GM21528 (cell line): ENCODE results near the gene PRMT1.

ENCODE experiments used
- ATAC-seq: cut with Tn5 transposase; IDR thresholded peaks from one replicate; pipeline ENCODE4 v1.9.1; 2021; ENCODE audit warnings: mild to moderate bottlenecking, moderate library complexity; ENCODE audit not compliant: unreplicated experiment, low FRiP score

The PRMT1 gene

GRCh38 chr19:49651029-49651819, 25.8 kb upstream of the PRMT1 start:
- ATAC-seq, result no peak

DNA sequence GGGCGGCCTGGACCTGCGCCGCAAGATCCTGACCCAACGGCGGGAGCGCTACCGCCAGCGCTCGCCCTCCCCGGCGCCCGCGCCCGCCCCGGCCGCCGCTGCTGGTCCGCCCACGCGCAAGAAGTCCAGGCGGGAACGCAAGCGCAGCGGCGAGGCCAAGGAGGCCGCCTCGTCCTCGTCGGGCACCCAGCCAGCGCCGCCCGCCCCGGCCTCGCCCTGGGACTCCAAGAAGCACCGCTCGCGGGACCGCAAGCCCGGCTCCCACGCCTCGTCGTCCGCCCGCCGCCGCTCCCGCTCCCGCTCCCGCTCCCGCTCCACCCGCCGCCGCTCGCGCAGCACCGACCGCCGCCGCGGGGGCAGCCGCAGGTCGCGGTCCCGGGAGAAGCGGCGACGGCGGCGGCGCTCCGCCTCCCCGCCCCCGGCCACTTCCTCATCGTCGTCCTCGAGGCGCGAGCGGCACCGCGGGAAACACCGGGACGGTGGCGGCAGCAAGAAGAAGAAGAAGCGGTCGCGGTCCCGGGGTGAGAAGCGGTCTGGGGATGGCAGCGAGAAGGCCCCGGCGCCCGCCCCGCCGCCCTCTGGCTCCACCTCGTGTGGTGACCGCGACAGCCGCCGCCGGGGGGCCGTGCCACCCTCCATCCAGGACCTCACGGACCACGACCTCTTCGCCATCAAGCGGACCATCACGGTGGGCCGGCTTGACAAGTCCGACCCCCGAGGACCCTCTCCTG, 25.1 kb upstream of the PRMT1 start:
- ATAC-seq, result no peak

DNA sequence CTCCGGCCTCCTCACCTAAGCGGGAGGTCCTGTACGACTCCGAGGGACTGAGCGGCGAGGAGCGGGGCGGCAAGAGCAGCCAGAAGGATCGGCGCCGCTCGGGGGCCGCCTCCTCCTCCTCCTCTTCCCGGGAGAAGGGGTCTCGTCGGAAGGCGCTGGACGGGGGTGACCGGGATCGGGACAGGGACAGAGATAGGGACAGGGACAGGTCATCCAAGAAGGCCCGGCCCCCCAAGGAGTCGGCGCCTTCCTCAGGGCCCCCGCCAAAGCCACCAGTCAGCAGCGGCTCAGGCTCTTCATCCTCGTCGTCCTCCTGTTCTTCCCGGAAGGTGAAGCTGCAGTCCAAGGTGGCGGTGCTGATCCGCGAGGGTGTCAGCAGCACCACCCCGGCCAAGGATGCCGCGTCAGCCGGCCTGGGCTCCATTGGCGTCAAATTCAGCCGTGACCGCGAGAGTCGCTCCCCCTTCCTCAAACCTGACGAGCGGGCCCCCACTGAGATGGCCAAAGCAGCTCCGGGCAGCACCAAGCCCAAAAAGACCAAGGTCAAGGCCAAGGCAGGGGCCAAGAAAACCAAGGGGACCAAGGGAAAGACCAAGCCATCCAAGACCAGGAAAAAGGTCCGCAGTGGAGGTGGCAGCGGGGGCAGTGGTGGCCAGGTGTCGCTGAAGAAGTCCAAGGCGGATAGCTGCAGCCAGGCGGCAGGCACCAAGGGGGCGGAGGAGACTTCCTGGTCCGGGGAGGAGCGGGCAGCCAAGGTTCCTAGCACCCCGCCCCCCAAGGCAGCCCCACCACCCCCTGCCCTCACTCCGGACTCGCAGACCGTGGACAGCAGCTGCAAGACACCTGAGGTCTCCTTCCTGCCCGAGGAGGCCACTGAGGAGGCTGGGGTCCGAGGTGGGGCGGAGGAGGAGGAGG, 24.3 kb upstream of the PRMT1 start:
- no peak for ATAC-seq

DNA sequence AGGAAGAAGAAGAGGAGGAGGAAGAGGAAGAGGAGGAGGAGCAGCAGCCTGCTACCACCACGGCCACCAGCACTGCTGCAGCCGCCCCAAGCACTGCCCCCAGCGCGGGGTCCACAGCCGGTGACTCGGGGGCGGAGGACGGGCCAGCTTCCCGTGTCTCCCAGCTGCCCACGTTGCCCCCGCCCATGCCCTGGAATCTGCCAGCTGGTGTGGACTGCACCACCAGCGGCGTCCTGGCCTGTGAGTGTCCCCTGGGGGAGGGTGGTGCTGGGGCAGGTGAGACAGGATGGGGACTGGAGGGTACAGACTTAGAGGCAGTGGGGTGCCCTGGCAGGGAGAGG, 23.6 kb upstream of the PRMT1 start:
- no peak for ATAC-seq

DNA sequence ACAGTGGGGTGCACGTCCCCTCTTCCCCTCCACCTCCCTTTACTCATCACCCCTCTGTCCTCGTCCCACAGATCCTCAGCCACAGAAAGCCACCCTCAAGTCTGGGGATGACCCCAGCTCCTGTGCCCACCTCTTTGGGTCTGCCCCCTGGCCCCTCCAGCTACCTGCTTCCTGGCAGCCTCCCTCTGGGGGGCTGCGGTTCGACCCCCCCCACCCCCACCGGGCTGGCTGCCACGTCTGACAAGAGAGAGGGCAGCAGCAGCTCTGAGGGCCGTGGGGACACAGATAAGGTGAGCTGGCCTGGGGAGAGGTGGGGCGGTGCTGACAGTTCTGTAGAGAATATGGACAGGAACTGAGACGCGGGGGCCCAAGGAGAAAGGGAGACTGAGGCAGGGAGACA, 22.5 kb upstream of the PRMT1 start:
- ATAC-seq, result no peak

- no peak for ATAC-seq
Observed at GRCh38 chr19:49655570-49656455, 21.3 kb upstream of the PRMT1 start.

- no peak for ATAC-seq
Observed at GRCh38 chr19:49656456-49657109, 20.5 kb upstream of the PRMT1 start.

- no peak for ATAC-seq
Observed at GRCh38 chr19:49657493-49658138, 19.5 kb upstream of the PRMT1 start.

GRCh38 chr19:49658139-49658517, 18.9 kb upstream of the PRMT1 start:
- ATAC-seq, result no peak

DNA sequence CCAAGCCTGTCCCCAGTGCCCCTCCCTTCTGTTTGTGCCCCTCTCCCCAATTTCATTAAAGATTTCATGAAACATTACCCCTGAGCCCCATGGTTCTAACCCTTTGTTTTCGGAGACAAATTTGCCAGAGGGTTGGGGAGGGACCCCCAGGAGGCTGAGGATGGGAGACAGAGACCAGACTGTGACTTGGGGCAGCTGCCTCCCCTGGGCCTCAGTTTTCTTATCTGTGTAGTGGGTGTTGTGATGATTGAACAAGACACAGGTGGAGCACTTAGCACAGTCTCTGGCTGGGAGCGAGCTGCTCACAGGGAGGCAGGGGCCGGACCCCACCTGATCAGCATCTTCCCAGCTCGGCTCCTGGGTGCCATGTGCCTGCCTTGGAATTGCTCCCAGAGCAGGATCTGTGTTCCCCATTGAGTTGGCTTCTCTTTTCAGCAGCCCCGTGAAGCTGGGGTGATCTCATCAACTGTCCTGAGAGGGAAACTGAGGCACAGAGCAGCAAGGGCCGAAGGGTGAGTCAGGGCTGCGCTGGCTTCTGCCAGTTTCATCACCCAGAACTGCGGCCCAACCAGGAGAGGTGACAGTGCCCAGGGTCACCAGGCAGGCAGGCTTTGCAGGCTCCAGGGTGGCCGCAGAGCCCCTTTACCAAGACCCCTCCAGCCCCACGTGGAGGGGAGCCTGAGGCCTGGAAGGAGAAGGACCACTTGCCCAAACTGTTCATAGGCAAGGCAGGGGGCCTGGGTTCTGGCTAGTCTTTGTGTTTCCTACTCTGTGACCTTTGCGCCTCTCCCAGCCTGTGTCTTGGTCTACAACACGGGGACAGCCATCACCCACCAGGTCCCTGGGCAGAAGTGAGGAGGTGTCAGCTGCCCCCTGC, 18.3 kb upstream of the PRMT1 start:
- no peak for ATAC-seq

GRCh38 chr19:49660338-49660961, 16.6 kb upstream of the PRMT1 start:
- ATAC-seq, result no peak

DNA sequence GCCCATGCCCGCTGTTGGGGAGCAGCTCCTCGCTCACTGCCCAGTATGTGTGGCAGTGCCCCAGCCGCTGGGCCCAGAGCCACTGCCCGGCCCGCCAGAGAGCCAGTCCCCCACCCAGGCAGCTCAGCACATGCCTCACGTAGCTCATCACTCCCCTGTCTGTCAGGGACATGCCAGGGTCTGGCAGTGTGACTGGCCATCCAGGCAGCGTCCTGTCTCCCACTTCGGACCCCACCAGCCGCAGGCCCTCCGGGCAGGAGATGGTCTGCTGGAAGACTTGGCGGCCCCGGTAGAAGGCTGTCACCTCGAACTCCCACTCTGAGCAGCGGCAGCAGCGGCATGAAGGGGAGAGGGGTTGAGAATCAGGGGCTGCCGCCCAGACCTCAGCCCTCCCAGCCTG, 15.1 kb upstream of the PRMT1 start:
- no peak for ATAC-seq

DNA sequence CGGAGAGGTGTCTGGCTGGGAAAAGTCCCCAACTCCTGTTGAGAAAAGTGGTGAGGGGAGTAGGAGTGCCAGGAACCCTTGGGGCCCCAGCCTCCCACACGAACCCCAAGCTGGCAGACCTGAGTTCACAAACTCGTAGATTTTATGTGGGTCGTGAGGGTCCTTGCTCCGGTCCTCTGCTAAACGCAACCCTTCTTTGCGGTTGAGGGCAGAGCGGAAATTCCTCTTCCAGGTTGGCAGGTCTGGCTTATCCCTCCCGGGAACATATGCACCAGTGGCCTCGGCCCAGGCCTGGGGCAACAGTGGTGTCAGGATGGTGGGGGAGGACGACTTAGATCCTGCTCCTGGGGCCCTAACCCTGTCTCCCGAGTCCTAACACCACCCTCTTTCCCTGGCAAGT, 13.8 kb upstream of the PRMT1 start:
- ATAC-seq, result no peak

DNA sequence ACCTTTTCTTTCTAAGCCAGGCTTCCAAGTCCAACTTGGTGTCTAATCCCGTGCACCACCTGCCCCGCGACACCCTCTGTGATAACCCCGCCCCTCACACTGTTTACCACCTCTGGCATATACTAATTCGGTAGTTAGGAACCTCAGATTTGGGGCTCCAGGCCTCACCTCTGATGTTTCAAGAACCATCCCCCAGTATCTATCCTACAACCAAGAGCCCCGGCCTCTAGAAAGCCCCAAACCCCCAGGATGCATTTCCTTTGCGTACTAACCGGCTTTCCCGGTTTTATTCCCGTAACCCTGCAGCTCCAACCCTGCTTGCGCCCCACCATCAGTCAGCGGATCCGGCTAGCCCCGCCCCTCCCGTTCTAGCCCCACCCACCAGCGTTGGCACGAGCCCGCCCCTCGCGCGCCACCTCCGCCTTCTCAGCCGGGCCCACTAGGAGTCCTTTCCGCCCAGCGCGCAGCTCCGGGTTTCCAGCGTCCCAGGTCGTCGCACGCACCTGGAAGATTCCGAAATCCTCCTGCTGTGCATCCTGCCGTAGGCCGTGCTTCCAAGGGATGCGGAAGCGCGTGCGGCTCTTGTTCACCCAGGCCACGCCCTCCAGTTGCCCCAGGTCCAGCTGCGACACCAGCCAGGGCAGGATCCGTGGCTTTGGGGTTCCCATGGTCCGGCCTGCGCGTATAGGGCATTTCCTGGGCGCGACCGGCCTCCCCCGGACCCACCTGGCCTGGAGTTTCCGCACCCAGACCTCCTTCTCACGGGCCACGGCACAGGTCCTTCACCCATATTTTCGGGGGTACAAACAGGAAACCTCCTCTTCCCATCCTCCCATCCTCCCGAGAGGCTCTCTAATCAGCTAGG, 12.7 kb upstream of the PRMT1 start:
- ATAC-seq, result peak; percentile 37

DNA sequence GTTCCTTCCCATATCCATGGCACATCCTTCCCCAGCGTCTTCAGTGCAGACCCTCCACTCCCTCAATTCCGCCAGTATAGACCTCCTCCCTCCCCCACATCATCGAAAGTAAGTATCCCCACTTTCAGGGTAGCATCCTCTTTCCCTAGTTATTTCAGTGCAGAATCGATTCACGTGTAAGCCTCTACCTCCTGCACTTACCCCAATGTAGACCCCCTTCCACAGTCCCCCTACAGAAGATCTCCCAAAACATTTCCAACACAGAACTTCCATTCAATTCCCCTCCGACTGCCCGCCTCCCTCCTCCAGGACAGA, 12.1 kb upstream of the PRMT1 start:
- no peak for ATAC-seq

DNA sequence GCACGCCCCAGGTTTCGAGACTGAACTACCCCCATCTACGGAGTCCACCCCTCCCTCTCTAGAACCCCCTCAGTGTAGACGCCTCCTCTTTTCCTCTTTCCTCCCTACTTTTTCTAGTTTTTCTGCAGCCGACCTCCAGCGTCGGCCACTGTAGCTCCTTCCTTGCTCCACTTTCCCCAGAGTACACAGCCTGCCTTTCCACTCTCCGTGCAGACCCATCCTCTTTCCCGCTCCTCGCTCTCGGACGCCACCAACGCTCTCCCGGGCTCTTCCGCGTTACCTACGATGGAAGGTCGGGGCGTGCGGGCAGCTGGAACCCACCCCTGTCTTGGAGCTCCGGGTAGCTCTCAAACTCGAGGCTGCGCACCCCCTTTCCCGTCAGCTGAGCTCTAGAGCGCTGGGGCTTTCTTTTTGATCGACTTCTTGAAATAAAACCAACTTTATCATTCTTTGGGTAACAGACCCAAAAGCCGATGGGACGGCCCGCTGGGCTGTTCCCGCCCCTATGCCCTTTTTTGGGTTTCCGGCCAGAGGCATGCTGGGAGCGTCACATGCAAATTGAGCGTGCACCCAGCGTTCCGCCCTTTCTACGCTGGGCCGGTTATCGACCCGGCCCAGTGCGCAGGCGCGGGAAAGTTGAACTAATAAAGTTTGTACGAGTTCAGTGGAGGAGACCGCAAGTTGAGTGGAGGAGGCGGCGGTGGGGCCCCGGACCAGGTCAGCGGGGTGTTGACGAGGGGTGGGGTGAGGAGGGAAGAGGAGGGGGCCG, 11.5 kb upstream of the PRMT1 start, which contains the start of the genes BCL2L12 and IRF3:
Gene BCL2L12 (plus strand): TSS at position 583 of the 769 bp plus-strand sequence. CDS start 760 bp downstream, outside the sequence.
Gene IRF3 (minus strand): TSS at position 507 of the 769 bp plus-strand sequence. CDS start 1,019 bp downstream, outside the sequence.
- ATAC-seq, result peak; percentile 80
